Measurements from ENCODE around the gene USF1.
"Not testable (repeated sequence)": the region's sequence is repeated elsewhere in the genome, so short reads cannot be mapped to it uniquely, and the experiment has no call there.

USF1 gene

DNA sequence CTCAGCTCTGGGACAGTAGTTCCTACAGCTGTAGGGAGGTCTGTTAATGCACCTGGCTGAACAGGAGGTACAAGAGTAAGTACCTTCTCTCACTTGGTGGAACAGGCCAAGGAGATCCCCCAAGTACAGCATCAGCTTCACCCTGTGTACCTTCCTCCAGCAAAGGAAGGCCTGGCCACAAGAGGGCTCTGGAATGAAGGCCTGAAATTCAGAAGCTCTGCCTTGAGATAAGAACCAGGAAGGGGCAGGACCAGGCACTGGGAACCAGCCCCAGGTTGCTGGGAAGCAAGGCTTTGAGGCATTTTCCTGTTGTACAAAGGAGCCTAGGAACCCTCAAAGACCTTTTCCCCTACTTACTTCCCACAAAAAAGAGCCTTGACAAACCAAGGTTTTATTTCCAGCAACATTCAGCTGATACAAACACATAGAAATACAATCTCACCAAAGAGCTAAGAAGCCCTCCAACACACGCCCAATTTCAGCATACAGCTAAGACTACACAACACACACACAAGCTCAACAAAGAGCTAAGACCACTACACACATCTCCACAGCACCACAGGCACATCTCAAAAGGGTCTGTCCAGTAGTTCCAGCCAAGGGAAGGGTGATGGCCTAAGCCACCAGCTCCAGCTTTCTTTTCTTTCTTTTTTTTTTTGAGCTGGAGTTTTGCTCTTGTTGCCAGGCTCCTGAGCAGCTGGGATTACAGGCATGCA, 48.3 kb downstream of the USF1 start:
- TF ChIP-seq, protein P1, sequence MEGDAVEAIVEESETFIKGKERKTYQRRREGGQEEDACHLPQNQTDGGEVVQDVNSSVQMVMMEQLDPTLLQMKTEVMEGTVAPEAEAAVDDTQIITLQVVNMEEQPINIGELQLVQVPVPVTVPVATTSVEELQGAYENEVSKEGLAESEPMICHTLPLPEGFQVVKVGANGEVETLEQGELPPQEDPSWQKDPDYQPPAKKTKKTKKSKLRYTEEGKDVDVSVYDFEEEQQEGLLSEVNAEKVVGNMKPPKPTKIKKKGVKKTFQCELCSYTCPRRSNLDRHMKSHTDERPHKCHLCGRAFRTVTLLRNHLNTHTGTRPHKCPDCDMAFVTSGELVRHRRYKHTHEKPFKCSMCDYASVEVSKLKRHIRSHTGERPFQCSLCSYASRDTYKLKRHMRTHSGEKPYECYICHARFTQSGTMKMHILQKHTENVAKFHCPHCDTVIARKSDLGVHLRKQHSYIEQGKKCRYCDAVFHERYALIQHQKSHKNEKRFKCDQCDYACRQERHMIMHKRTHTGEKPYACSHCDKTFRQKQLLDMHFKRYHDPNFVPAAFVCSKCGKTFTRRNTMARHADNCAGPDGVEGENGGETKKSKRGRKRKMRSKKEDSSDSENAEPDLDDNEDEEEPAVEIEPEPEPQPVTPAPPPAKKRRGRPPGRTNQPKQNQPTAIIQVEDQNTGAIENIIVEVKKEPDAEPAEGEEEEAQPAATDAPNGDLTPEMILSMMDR (conservative IDR thresholded peaks at IDR 0.05; ENCODE audit: control insufficient read depth, insufficient read depth, low read depth, low read length): peak; percentile 71
- H3K4me3 ChIP-seq (ENCODE audit: control insufficient read depth, low read depth, low read length): no peak overlapping the region
- DNase-seq (ENCODE audit: low read depth): peak; percentile 55

DNA sequence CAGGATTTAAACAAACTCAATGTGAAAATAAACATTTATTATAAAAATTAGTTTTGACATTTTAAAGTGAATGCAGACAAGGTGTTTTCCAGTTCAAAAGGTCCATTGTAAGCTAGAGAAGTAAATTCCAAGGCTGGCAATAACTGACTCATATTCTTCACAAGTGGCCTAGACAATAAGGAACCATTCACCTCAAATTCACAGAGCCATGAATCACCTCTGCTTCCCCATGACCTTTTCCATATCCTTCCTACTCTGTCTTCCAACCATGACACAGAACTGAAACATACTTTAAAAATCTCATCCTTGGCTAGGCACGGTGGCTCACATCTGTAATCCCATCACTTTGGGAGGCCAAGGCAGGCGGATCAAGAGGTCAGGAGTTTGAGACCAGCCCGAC, 49.6 kb downstream of the USF1 start:
- TF ChIP-seq, protein P1 (conservative IDR thresholded peaks at IDR 0.05; ENCODE audit: control insufficient read depth, insufficient read depth, low read depth, low read length): no peak
- peak; percentile 84 for DNase-seq (ENCODE audit: low read depth)
- H3K4me3 ChIP-seq (ENCODE audit: control insufficient read depth, low read depth, low read length): no peak overlapping the region

DNA sequence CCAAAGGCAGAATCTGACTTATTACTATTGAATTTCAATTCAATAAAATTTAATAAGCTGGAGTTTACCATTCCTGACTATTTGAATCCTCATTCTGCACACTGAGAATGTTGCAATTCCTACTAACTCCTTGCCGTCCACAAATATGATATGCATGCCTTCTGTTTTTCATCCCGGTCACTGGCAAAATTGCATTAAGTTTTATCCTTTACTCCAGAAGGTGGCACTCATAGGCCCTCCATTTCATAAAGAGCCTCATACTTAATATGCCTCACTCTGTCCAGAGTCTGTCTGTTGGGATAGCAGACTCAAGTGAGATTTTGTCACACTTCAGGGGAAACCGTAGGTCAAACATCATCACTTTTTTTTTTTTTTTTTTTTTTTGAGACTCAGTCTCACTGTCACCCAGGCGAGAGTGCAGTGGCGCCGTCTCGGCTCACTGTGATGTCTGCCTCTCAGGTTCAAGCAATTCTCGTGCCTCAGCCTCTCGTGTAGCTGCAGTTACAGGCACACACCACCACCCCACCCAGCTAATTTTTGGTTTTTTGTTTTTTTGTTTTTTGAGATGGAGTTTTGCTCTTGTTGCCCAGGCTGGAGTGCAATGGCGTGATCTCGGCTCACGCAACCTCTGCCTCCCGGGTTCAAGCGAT, 52.1 kb downstream of the USF1 start:
- TF ChIP-seq, protein P1 (conservative IDR thresholded peaks at IDR 0.05; ENCODE audit: control insufficient read depth, insufficient read depth, low read depth, low read length): peak; percentile 48
- no peak overlapping the region for H3K4me3 ChIP-seq (ENCODE audit: control insufficient read depth, low read depth, low read length)
- DNase-seq (ENCODE audit: low read depth): peak; percentile 73

DNA sequence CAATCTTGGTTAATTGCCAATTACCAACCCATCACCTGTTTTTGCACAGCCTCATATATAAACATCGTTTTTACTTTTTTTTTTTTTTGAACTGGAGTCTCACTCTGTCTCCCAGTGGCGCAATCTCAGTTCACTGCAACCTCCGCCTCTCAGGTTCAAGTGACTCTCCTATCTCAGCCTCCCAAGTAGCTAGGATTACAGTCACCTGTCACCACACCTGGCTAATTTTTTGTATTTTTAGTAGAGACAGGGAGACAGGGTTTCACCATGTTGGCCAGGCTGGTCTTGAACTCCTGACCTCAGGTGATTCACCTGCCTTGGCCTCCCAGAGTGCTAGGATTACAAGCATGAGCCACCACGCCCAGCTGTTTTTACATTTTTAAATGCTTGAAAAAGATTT, 53.7 kb downstream of the USF1 start:
- H3K4me3 ChIP-seq (ENCODE audit: control insufficient read depth, low read depth, low read length); DNase-seq (ENCODE audit: low read depth): not testable (repeated sequence)
